Stimulated activated naive B cell treated with anti-CD40 and anti-IgM and Interleukin-4, amounts not matched to agents 10 μg/mL and 1 μg/mL and 100 μg/mL, for 72 hours (primary cell): ENCODE measurements around the gene PIGL.

ENCODE experiments used
- ATAC-seq, 2 donors: fragments of 150-1000 bp; cut with Tn5 transposase; replicated peaks; 2 replicates each; pipeline ENCODE4 v1.10.0; 2021; ENCODE audit warnings: moderate library complexity in 1 of 2
- DNase-seq: peaks from one replicate; pipeline ENCODE4 v3.0.0; 2021
- H3K27ac Mint-ChIP-seq: one replicate; pipeline ENCODE4 v1.8.0; 2022; ENCODE audit warnings: mild to moderate bottlenecking, mixed read lengths
- H3K27me3 Mint-ChIP-seq, 2 donors: one replicate each; pipeline ENCODE4 v1.8.0; 2022; ENCODE audit warnings: mixed read lengths in 2 of 2
- H3K36me3 Mint-ChIP-seq, 2 donors: one replicate each; pipeline ENCODE4 v1.8.0; 2022; ENCODE audit warnings: mixed read lengths in 2 of 2, mild to moderate bottlenecking in 1 of 2
- H3K4me1 Mint-ChIP-seq, 2 donors: one replicate each; pipeline ENCODE4 v1.8.0; 2022; ENCODE audit warnings: mixed read lengths in 2 of 2, mild to moderate bottlenecking in 1 of 2
- H3K4me3 Mint-ChIP-seq, 2 donors: one replicate each; pipeline ENCODE4 v1.8.0; 2022; ENCODE audit warnings: mild to moderate bottlenecking in 2 of 2, mixed read lengths in 2 of 2, moderate library complexity in 1 of 2
- H3K9me3 Mint-ChIP-seq, 2 donors: one replicate each; pipeline ENCODE4 v1.8.0; 2022; ENCODE audit warnings: mixed read lengths in 2 of 2, mild to moderate bottlenecking in 1 of 2

PIGL gene

GRCh38 chr17:16322636-16323035 is 105.6 kb downstream of the PIGL start:
- ATAC-seq = no peak
- no peak for DNase-seq
- Mint-ChIP-seq H3K27me3 (no peaks in the 10 kb centered on the region), H3K4me3 (no peak overlapping the region), H3K36me3 (peaks cover 12 to 18% of the 10 kb centered on the region in 2 donors), H3K9me3 (no peaks in the 10 kb centered on the region), H3K27ac (no peak overlapping the region), H3K4me1 (peaks cover 17 to 31% of the 10 kb centered on the region in 2 donors)

GRCh38 chr17:16325964-16326363 is 109.0 kb downstream of the PIGL start:
- DNase-seq (peak; percentile 19), ATAC-seq (peak; percentile 64 to 67)
- peak overlapping the region; percentile 84 for H3K27ac Mint-ChIP-seq
- H3K9me3 Mint-ChIP-seq = no peaks in the 10 kb centered on the region
- H3K36me3 Mint-ChIP-seq = peaks cover 5 to 14% of the 10 kb centered on the region in 2 donors
- peak overlapping the region; percentile 5 to 34 for H3K4me3 Mint-ChIP-seq
- H3K4me1 Mint-ChIP-seq = peaks cover 31 to 52% of the 10 kb centered on the region in 2 donors
- H3K27me3 Mint-ChIP-seq = no peaks in the 10 kb centered on the region

- Mint-ChIP-seq H3K27ac (peak overlapping the region; percentile 84), H3K27me3 (no peaks in the 10 kb centered on the region), H3K4me1 (peaks cover 34 to 55% of the 10 kb centered on the region in 2 donors), H3K4me3 (no peak overlapping the region), H3K36me3 (peaks cover 5 to 9% of the 10 kb centered on the region in 2 donors), H3K9me3 (no peaks in the 10 kb centered on the region)
- DNase-seq (no peak), ATAC-seq (no peak)
Measured at GRCh38 chr17:16327018-16327417, 110.0 kb downstream of the PIGL start.

GRCh38 chr17:16328997-16329396 is 112.0 kb downstream of the PIGL start:
- peak overlapping the region; percentile 60 to 64 for H3K4me3 Mint-ChIP-seq
- no peaks in the 10 kb centered on the region for H3K9me3 Mint-ChIP-seq
- peaks cover 2 to 9% of the 10 kb centered on the region in 2 donors for H3K36me3 Mint-ChIP-seq
- DNase-seq (no peak), ATAC-seq (peak in 1 of 2 donors; percentile 8)
- H3K27ac Mint-ChIP-seq = peak overlapping the region; percentile 28
- no peaks in the 10 kb centered on the region for H3K27me3 Mint-ChIP-seq
- H3K4me1 Mint-ChIP-seq = peaks cover 36 to 66% of the 10 kb centered on the region in 2 donors

- peak overlapping the region; percentile 60 to 64 for H3K4me3 Mint-ChIP-seq
- DNase-seq = peak; percentile 71
- peak; percentile 94 for ATAC-seq
- H3K4me1 Mint-ChIP-seq = peaks cover 36 to 62% of the 10 kb centered on the region in 2 donors
- peaks cover 2 to 9% of the 10 kb centered on the region in 2 donors for H3K36me3 Mint-ChIP-seq
- H3K27me3 Mint-ChIP-seq = no peaks in the 10 kb centered on the region
- H3K27ac Mint-ChIP-seq = peak overlapping the region; percentile 28
- no peaks in the 10 kb centered on the region for H3K9me3 Mint-ChIP-seq
Measured at GRCh38 chr17:16329519-16330271, 112.7 kb downstream of the PIGL start.

GRCh38 chr17:16338391-16338790 is 121.4 kb downstream of the PIGL start:
- Mint-ChIP-seq H3K27me3 (no peaks in the 10 kb centered on the region), H3K27ac (no peak overlapping the region), H3K4me3 (no peak overlapping the region), H3K9me3 (no peaks in the 10 kb centered on the region), H3K36me3 (peaks cover 17 to 29% of the 10 kb centered on the region in 2 donors), H3K4me1 (peaks cover 1 to 11% of the 10 kb centered on the region in 2 donors)
- ATAC-seq (no peak), DNase-seq (no peak)

- no peaks in the 10 kb centered on the region for H3K9me3 Mint-ChIP-seq
- peaks cover 0 to 7% of the 10 kb centered on the region in 2 donors for H3K4me1 Mint-ChIP-seq
- no peak for DNase-seq
- no peak overlapping the region for H3K27ac Mint-ChIP-seq
- H3K27me3 Mint-ChIP-seq = no peaks in the 10 kb centered on the region
- peaks cover 24 to 39% of the 10 kb centered on the region in 2 donors for H3K36me3 Mint-ChIP-seq
- no peak for ATAC-seq
- H3K4me3 Mint-ChIP-seq = no peak overlapping the region
Measured at GRCh38 chr17:16339402-16339801, 122.4 kb downstream of the PIGL start.

GRCh38 chr17:16339959-16340358 is 122.9 kb downstream of the PIGL start:
- H3K36me3 Mint-ChIP-seq = peaks cover 25 to 42% of the 10 kb centered on the region in 2 donors
- peaks cover 0 to 7% of the 10 kb centered on the region in 2 donors for H3K4me1 Mint-ChIP-seq
- no peaks in the 10 kb centered on the region for H3K27me3 Mint-ChIP-seq
- no peak for DNase-seq
- ATAC-seq = no peak
- H3K9me3 Mint-ChIP-seq = no peaks in the 10 kb centered on the region
- H3K4me3 Mint-ChIP-seq = no peak overlapping the region
- H3K27ac Mint-ChIP-seq = no peak overlapping the region

GRCh38 chr17:16342979-16343378 is 126.0 kb downstream of the PIGL start:
- no peak overlapping the region for H3K27ac Mint-ChIP-seq
- no peaks in the 10 kb centered on the region for H3K27me3 Mint-ChIP-seq
- DNase-seq = no peak

GRCh38 chr17:16343569-16343968 is 126.6 kb downstream of the PIGL start:
- Mint-ChIP-seq H3K27ac (no peak overlapping the region), H3K36me3 (peaks cover 33 to 52% of the 10 kb centered on the region in 2 donors), H3K4me3 (no peak overlapping the region), H3K9me3 (no peaks in the 10 kb centered on the region), H3K27me3 (no peaks in the 10 kb centered on the region), H3K4me1 (no peaks in the 10 kb centered on the region)
- DNase-seq (no peak), ATAC-seq (no peak)

More at GRCh38 chr17:16342979-16343378, 126.0 kb downstream of the PIGL start:
- H3K4me1 Mint-ChIP-seq = peaks cover 0 to 4% of the 10 kb centered on the region in 2 donors
- no peaks in the 10 kb centered on the region for H3K9me3 Mint-ChIP-seq
- H3K4me3 Mint-ChIP-seq = no peak overlapping the region
- ATAC-seq = no peak
- H3K36me3 Mint-ChIP-seq = peaks cover 33 to 51% of the 10 kb centered on the region in 2 donors

GRCh38 chr17:16345565-16345964 is 128.6 kb downstream of the PIGL start:
- Mint-ChIP-seq H3K27ac (no peak overlapping the region), H3K36me3 (peaks cover 34 to 54% of the 10 kb centered on the region in 2 donors), H3K4me1 (peaks cover 4 to 8% of the 10 kb centered on the region in 2 donors), H3K4me3 (no peak overlapping the region), H3K27me3 (no peaks in the 10 kb centered on the region), H3K9me3 (no peaks in the 10 kb centered on the region)
- DNase-seq = no peak
- no peak for ATAC-seq

GRCh38 chr17:16346721-16347271 is 129.8 kb downstream of the PIGL start:
- DNase-seq (no peak), ATAC-seq (no peak)
- peaks cover 4 to 8% of the 10 kb centered on the region in 2 donors for H3K4me1 Mint-ChIP-seq
- no peaks in the 10 kb centered on the region for H3K9me3 Mint-ChIP-seq
- H3K27me3 Mint-ChIP-seq = no peaks in the 10 kb centered on the region
- no peak overlapping the region for H3K4me3 Mint-ChIP-seq
- no peak overlapping the region for H3K27ac Mint-ChIP-seq
- H3K36me3 Mint-ChIP-seq = peaks cover 31 to 54% of the 10 kb centered on the region in 2 donors

- no peak overlapping the region for H3K4me3 Mint-ChIP-seq
- DNase-seq = no peak
- H3K9me3 Mint-ChIP-seq = no peaks in the 10 kb centered on the region
- ATAC-seq = no peak
- H3K4me1 Mint-ChIP-seq = peaks cover 4 to 8% of the 10 kb centered on the region in 2 donors
- no peak overlapping the region for H3K27ac Mint-ChIP-seq
- H3K36me3 Mint-ChIP-seq = peaks cover 22 to 43% of the 10 kb centered on the region in 2 donors
- H3K27me3 Mint-ChIP-seq = no peaks in the 10 kb centered on the region
Measured at GRCh38 chr17:16348586-16348985, 131.6 kb downstream of the PIGL start.

GRCh38 chr17:16349431-16349830 is 132.4 kb downstream of the PIGL start:
- Mint-ChIP-seq H3K4me3 (no peak overlapping the region), H3K36me3 (peaks cover 15 to 34% of the 10 kb centered on the region in 2 donors), H3K27me3 (no peaks in the 10 kb centered on the region), H3K9me3 (no peaks in the 10 kb centered on the region), H3K27ac (peak overlapping the region; percentile 65), H3K4me1 (peaks cover 4 to 8% of the 10 kb centered on the region in 2 donors)
- no peak for DNase-seq
- no peak for ATAC-seq

GRCh38 chr17:16351831-16352230 is 134.8 kb downstream of the PIGL start:
- Mint-ChIP-seq H3K4me1 (peaks cover 7 to 8% of the 10 kb centered on the region in 2 donors), H3K36me3 (peaks cover 11 to 27% of the 10 kb centered on the region in 2 donors), H3K9me3 (no peaks in the 10 kb centered on the region), H3K27me3 (no peaks in the 10 kb centered on the region), H3K4me3 (peak overlapping the region; percentile 93 to 97), H3K27ac (peak overlapping the region; percentile 79)
- DNase-seq = no peak
- ATAC-seq = no peak
